Parietal lobe (tissue), 2 donors: ENCODE measurements around the gene CALD1. TPM values are rescaled to one million over a fixed set of nuclear protein-coding genes. Genes with fewer than 3 reads are reported as not detected.

Experiments used
- small RNA-seq: library from RNA; depleted of rRNA; stranded (forward); fragments of <200 nt; gene quantifications from one replicate; pipeline ENCODE3, GENCODE V24; 2014; ENCODE audit warnings: low replicate concordance
- total RNA-seq: library from RNA; depleted of rRNA; stranded (reverse); fragments of >200 nt; gene quantifications from one replicate; pipeline ENCODE4 v1.2.3, GENCODE V29; 2014

Gene CALD1, protein sequence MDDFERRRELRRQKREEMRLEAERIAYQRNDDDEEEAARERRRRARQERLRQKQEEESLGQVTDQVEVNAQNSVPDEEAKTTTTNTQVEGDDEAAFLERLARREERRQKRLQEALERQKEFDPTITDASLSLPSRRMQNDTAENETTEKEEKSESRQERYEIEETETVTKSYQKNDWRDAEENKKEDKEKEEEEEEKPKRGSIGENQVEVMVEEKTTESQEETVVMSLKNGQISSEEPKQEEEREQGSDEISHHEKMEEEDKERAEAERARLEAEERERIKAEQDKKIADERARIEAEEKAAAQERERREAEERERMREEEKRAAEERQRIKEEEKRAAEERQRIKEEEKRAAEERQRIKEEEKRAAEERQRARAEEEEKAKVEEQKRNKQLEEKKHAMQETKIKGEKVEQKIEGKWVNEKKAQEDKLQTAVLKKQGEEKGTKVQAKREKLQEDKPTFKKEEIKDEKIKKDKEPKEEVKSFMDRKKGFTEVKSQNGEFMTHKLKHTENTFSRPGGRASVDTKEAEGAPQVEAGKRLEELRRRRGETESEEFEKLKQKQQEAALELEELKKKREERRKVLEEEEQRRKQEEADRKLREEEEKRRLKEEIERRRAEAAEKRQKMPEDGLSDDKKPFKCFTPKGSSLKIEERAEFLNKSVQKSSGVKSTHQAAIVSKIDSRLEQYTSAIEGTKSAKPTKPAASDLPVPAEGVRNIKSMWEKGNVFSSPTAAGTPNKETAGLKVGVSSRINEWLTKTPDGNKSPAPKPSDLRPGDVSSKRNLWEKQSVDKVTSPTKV
- 35.4 TPM for total RNA-seq

DNA sequence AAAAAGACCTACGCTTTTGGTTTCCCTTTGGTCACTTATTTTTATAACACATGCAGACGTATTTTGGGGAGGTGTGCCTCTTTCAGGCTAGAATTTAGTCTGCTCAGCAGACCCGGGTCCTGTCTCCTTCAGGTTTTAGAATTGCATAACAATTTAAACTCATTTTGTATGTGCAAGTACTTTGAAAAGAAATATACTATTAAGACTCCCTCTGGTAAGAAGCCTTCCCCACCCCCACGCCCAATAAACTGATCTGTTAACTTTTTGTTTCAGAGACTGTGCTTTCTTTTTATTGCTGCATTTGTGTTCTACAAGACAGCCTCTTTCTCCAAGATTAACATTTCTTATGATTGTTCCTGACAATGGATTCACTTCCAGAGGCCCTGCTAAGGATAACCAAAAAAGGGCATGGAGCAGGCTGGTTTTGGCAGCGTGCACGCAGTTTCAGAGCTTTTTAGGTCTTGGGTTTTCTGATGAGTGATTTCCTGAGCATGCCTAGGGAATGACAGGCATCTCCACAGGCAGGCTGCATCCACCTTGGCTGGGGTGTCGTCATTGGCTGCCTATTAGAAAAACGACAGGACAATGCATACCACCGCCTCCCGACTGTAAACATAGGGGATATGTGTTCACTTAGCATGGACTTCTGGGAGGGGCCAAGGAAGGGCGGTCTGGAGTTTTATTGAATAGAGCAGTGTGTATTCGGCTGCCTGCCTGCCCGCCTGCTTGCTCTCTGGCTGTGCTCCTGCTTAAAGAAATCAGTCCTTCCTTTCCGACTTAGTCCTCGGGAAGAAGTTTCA, at the start of gene CALD1:
CALD1 (plus strand) TSS at position 694 of the 800 bp plus-strand sequence. CDS start 88,100 bp downstream, outside the sequence.

DNA sequence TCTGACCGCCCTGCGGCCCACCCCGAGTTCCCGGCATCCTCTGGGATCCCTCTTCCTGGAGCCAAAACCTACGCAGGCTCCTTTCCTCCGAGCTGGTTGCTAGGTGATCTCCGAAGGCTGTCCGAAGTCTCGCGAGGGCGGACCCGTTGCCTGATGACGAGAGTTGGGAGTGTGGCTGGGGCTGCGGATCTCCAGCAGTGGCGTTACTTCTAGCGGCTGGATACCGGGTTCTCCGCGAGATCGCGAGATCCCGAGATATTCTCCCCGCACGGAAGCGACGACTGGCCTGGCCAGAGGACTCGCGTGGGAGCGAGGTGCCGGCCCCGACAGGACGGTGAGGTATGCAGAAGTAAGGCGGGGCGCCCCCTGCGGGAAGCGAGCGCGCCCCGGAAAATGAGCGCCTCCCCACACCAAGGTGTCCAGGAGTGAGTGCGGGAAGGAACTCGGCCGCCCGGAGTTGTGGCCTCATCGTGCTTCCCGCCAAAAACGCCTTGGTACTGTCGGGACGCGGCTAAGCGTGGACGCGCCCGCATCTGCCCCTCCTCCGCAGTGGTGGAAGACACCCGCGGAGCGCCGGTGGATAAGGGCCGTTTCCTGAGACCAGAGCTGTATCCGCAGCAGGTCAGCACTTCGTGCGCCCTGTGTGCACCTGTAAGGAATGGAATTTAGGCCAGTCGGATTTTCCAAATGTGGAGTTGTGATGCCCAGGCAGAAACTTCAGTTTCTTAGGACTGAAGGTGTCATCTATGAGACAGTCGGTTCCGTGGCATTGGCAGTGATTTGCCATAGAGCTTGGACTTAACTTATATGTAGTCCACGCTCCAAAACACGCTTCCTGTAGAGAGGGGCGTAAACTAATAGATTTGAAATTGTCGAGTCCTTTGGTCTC, 207.2 kb downstream of the CALD1 start, which contains the start of gene AGBL3:
AGBL3 (plus strand) TSS at position 146 of the 889 bp plus-strand sequence. CDS start 1,426 bp downstream, outside the sequence.

Small RNA genes lying within 50 kb of the gene (small RNA-seq; reads per million reads assigned to genes)
- not detected for gene TUBB3P2

Other genes with a start within 250 kb of the CALD1 start
- gene AKR1B15, start 230.5 kb upstream of the CALD1 start, total RNA-seq: not detected
- 22.8 TPM for gene BPGM, start 132.8 kb upstream of the CALD1 start, total RNA-seq
- gene AGBL3, start 206.9 kb downstream of the CALD1 start, total RNA-seq: 10.3 TPM